GM11168 (cell line): ENCODE measurements around the gene PNCK.
"Not testable (repeated sequence)": the region's sequence is repeated elsewhere in the genome, so short reads cannot be mapped to it uniquely, and the experiment has no call there.

ENCODE experiments used
- in situ Hi-C: fragments of 300-500 bp; cut with MboI; formaldehyde crosslinking; loops from one replicate; pipeline ENCODE4 v1.12.0; 2022; ENCODE audit warnings: low sequenced_read_pairs; ENCODE audit not compliant: unreplicated experiment

PNCK gene

GRCh38 chrX:153687121-153688039 lies 13.8 kb upstream of the PNCK start, which contains the start of gene SLC6A8:
SLC6A8 (plus strand) TSS chrX:153687926; CDS start chrX:153688575, 649 bp downstream.
- in situ Hi-C loops, result no loop called here

GRCh38 chrX:153686711-153687110 lies 13.1 kb upstream of the PNCK start:
- in situ Hi-C loops, result no loop called here

- in situ Hi-C loops, result no loop called here
These were observed 12.4 kb upstream of the PNCK start for GRCh38 chrX:153685751-153686696.

- in situ Hi-C loops, result no loop called here
These were observed 11.5 kb upstream of the PNCK start for GRCh38 chrX:153685156-153685536.

- in situ Hi-C loops, result no loop called here
These were observed 11.0 kb upstream of the PNCK start for GRCh38 chrX:153684467-153685155.

GRCh38 chrX:153683486-153683885 lies 9.9 kb upstream of the PNCK start:
- in situ Hi-C loops, result not testable (repeated sequence)

GRCh38 chrX:153681175-153681574 lies 7.6 kb upstream of the PNCK start:
- in situ Hi-C loops, result no loop called here

GRCh38 chrX:153674219-153674851 lies 722 bp upstream of the PNCK start:
- in situ Hi-C loops, result no loop called here

- in situ Hi-C loops, result no loop called here
These were observed 834 bp downstream of the PNCK start for GRCh38 chrX:153672531-153673427.

- in situ Hi-C loops, result no loop called here
These were observed 1.8 kb downstream of the PNCK start for GRCh38 chrX:153671589-153672530.

- in situ Hi-C loops, result no loop called here
These were observed 2.6 kb downstream of the PNCK start for GRCh38 chrX:153670748-153671588.

- in situ Hi-C loops, result loop anchor here (10.0 kb wide), 3 partner anchors 65 to 715 kb away; no protein-coding TSS in a partner anchor
These were observed 3.5 kb downstream of the PNCK start for GRCh38 chrX:153669901-153670731.

- in situ Hi-C loops, result loop anchor here (10.0 kb wide), 3 partner anchors 65 to 715 kb away; no protein-coding TSS in a partner anchor
These were observed 4.3 kb downstream of the PNCK start for GRCh38 chrX:153669174-153669890.

GRCh38 chrX:153668423-153669173 lies 5.0 kb downstream of the PNCK start:
- in situ Hi-C loops, result loop anchor here (10.0 kb wide), 3 partner anchors 64 to 714 kb away; no protein-coding TSS in a partner anchor
